ENCODE measurements around the gene CROCC2. TPM values are rescaled to one million over a fixed set of nuclear protein-coding genes. Genes with fewer than 3 reads are reported as not detected.

CROCC2 gene
- total RNA-seq, 1 donor from 2014 or later, result not detected

GRCh38 chr2:240894836-240895558, 11.1 kb upstream of the CROCC2 start:
- no peak for TF ChIP-seq CTCF (IDR thresholded peaks at IDR 0.05)
- Mint-ChIP-seq H3K36me3 (ENCODE audit: low read depth) (no peaks in the 10 kb centered on the region), H3K4me1 (ENCODE audit: low read depth) (peaks cover 4% of the 10 kb centered on the region), H3K27me3 (ENCODE audit: low read depth) (peaks cover 10% of the 10 kb centered on the region), H3K9me3 (ENCODE audit: low read depth) (no peaks in the 10 kb centered on the region), H3K4me3 (ENCODE audit: unreplicated experiment) (no peak overlapping the region), H3K27ac (ENCODE audit: unreplicated experiment) (no peak overlapping the region)
- DNase-seq (ENCODE audit: low spot score), result no peak

GRCh38 chr2:240895656-240896388, 10.3 kb upstream of the CROCC2 start, which contains the start of gene MAB21L4:
Gene MAB21L4, minus strand, starts transcription at chr2:240896156. Its CDS starts 159 bp downstream, at chr2:240895997.
- Mint-ChIP-seq H3K4me1 (ENCODE audit: low read depth) (peaks cover 4% of the 10 kb centered on the region), H3K36me3 (ENCODE audit: low read depth) (no peaks in the 10 kb centered on the region), H3K4me3 (ENCODE audit: unreplicated experiment) (no peak within 1 kb of the TSS), H3K27ac (ENCODE audit: unreplicated experiment) (no peak within 1 kb of the TSS), H3K9me3 (ENCODE audit: low read depth) (peaks cover 2% of the 10 kb centered on the region), H3K27me3 (ENCODE audit: low read depth) (peaks cover 14% of the 10 kb centered on the region)
- no peak for TF ChIP-seq CTCF (IDR thresholded peaks at IDR 0.05)
- DNase-seq (ENCODE audit: low spot score), result no peak

GRCh38 chr2:240896394-240896793, 9.7 kb upstream of the CROCC2 start:
- peaks cover 2% of the 10 kb centered on the region for H3K36me3 Mint-ChIP-seq (ENCODE audit: low read depth)
- peaks cover 17% of the 10 kb centered on the region for H3K27me3 Mint-ChIP-seq (ENCODE audit: low read depth)
- H3K27ac Mint-ChIP-seq (ENCODE audit: unreplicated experiment), result no peak overlapping the region
- DNase-seq (ENCODE audit: low spot score), result no peak
- peaks cover 6% of the 10 kb centered on the region for H3K9me3 Mint-ChIP-seq (ENCODE audit: low read depth)
- TF ChIP-seq CTCF (IDR thresholded peaks at IDR 0.05), result no peak
- H3K4me1 Mint-ChIP-seq (ENCODE audit: low read depth), result peaks cover 4% of the 10 kb centered on the region
- no peak overlapping the region for H3K4me3 Mint-ChIP-seq (ENCODE audit: unreplicated experiment)

GRCh38 chr2:240896871-240897692, 9.1 kb upstream of the CROCC2 start:
- peaks cover 4% of the 10 kb centered on the region for H3K4me1 Mint-ChIP-seq (ENCODE audit: low read depth)
- TF ChIP-seq CTCF (IDR thresholded peaks at IDR 0.05), result no peak
- peaks cover 18% of the 10 kb centered on the region for H3K27me3 Mint-ChIP-seq (ENCODE audit: low read depth)
- H3K4me3 Mint-ChIP-seq (ENCODE audit: unreplicated experiment), result no peak overlapping the region
- peaks cover 2% of the 10 kb centered on the region for H3K36me3 Mint-ChIP-seq (ENCODE audit: low read depth)
- no peak for DNase-seq (ENCODE audit: low spot score)
- H3K27ac Mint-ChIP-seq (ENCODE audit: unreplicated experiment), result no peak overlapping the region
- peaks cover 6% of the 10 kb centered on the region for H3K9me3 Mint-ChIP-seq (ENCODE audit: low read depth)

Measured in chondrocyte (in vitro differentiated cells).